T-cell (primary cell): ENCODE data around the gene CALM1. TPM values are rescaled to one million over a fixed set of nuclear protein-coding genes. Genes with fewer than 3 reads are reported as not detected.
A peak's percentile ranks its signal among the peaks of the same experiment; 100 is the strongest.

Experiments used
- ATAC-seq, 4 experiments: fragments of 200-7000 bp in 3 of 4; fragments of 150-1000 bp in 1 of 4; cut with Tn5 transposase; replicated peaks in 1 of 4; 1 replicate in 3 of 4; 2 replicates in 1 of 4; pipeline ENCODE4 v1.10.0; 2021; ENCODE audit warnings: moderate library complexity in 3 of 4, mild to moderate bottlenecking in 2 of 4, moderate number of reproducible peaks in 1 of 4
- CTCF ChIA-PET, 2 donors: fragments of 300-600 bp; sonication (Branson Sonifier 250); formaldehyde crosslinking; loops; one replicate each; lab custom pipeline; 2022; ENCODE audit warnings: antibody characterized with exemption in 2 of 2; lab: Charles Lee
- POLR2A ChIA-PET, 2 donors: fragments of 300-600 bp; sonication (Branson Sonifier 250); formaldehyde crosslinking; loops; one replicate each; lab custom pipeline; 2022; ENCODE audit warnings: antibody characterized with exemption in 2 of 2; lab: Charles Lee
- DNase-seq, 35 experiments: peaks; one replicate each; pipeline versions ENCODE4 v3.0.0 to v3.0.0-alpha.2; 2013 to 2023
- H3K27ac ChIP-seq: one replicate; pipeline ENCODE4 v1.5.1; 2013; ENCODE audit warnings: low read length
- H3K27me3 ChIP-seq, 2 experiments: replicated peaks in 1 of 2; 1 replicate in 1 of 2; 2 replicates in 1 of 2; pipeline versions ENCODE4 v1.6.1 to v1.7.0; 2013; ENCODE audit warnings: low read length in 1 of 2, mixed read lengths in 1 of 2; ENCODE audit not compliant: control insufficient read depth in 2 of 2, insufficient read depth in 2 of 2; ENCODE audit errors: extremely low read depth in 1 of 2
- H3K36me3 ChIP-seq, 2 donors: 1 replicate in 1 of 2; 2 replicates in 1 of 2; pipeline versions ENCODE4 v1.6.1 to v1.7.0; 2013; ENCODE audit warnings: low read length in 1 of 2; ENCODE audit not compliant: control insufficient read depth in 2 of 2, insufficient read depth in 1 of 2; ENCODE audit errors: extremely low read depth in 1 of 2
- H3K4me1 ChIP-seq, 2 experiments: 1 replicate in 1 of 2; 2 replicates in 1 of 2; pipeline versions ENCODE4 v1.6.1 to v1.7.0; 2013; ENCODE audit warnings: low read length in 2 of 2, mixed read lengths in 1 of 2; ENCODE audit not compliant: insufficient read depth in 2 of 2, control insufficient read depth in 1 of 2; ENCODE audit errors: extremely low read depth in 1 of 2
- H3K4me3 ChIP-seq, 2 donors: 1 replicate in 1 of 2; 2 replicates in 1 of 2; pipeline versions ENCODE4 v1.5.1 to v1.7.0; 2013; ENCODE audit warnings: mild to moderate bottlenecking in 2 of 2, low read length in 1 of 2, moderate library complexity in 1 of 2; ENCODE audit not compliant: control insufficient read depth in 1 of 2; ENCODE audit errors: extremely low read depth in 1 of 2
- H3K9me3 ChIP-seq: 2 replicates; pipeline ENCODE4 v1.7.0; 2013
- H3K27ac Mint-ChIP-seq, 2 donors: one replicate each; pipeline ENCODE4 v1.8.0; 2020 to 2021; ENCODE audit warnings: mild to moderate bottlenecking in 2 of 2, mixed read lengths in 2 of 2
- H3K27me3 Mint-ChIP-seq, 2 donors: one replicate each; pipeline ENCODE4 v1.8.0; 2021 to 2022; ENCODE audit warnings: mixed read lengths in 2 of 2
- H3K36me3 Mint-ChIP-seq: one replicate; pipeline ENCODE4 v1.8.0; 2021; ENCODE audit warnings: mixed read lengths
- H3K4me1 Mint-ChIP-seq, 3 donors: one replicate each; pipeline ENCODE4 v1.8.0; 2020 to 2022; ENCODE audit warnings: mixed read lengths in 3 of 3, mild to moderate bottlenecking in 1 of 3
- H3K4me3 Mint-ChIP-seq, 3 donors: one replicate each; pipeline ENCODE4 v1.8.0; 2020 to 2022; ENCODE audit warnings: mild to moderate bottlenecking in 3 of 3, mixed read lengths in 3 of 3, moderate library complexity in 3 of 3
- H3K9me3 Mint-ChIP-seq, 3 donors: one replicate each; pipeline ENCODE4 v1.8.0; 2020 to 2022; ENCODE audit warnings: mixed read lengths in 3 of 3
- WGBS: methylation state at CpG from one replicate; pipeline ENCODE4 v1.1.5; 2013; ENCODE audit warnings: missing lambda C conversion rate; ENCODE audit not compliant: insufficient coverage; 5-methylcytosine and 5-hydroxymethylcytosine counted together
- total RNA-seq, 35 experiments: library from RNA in 6 of 35; stranded (reverse) in 6 of 35; fragments of 120-200 nt in 1 of 35; gene quantifications; one replicate each; pipeline versions ENCODE4 v1.2.1 to v1.2.4 and lab custom pipeline; 2013 to 2026

Gene CALM1
- total RNA-seq, 5 donors from 2014 or later (not counting 1 experiment from before 2014, with no cell fraction given) = 642 to 952 (median 674) TPM

DNA sequence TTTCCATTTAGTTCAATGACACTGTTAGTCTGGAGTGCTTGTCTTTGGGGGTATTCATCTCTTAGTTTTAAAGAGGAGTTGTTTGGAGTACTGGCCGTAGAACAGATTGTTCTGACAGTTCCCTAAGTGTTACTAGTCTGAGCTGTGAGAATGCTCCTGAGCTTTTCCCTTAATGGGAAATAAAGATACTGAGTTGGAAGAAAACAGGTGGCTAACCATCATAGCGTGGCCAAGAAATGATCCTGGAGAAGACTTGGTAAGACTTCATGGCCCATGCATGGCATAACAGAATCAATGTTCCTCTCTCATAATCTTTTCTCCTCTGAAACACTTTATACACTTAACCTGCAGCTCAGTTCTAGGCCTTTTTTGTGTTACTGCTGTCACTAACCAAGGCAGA lies 6.2 kb downstream of the CALM1 start:
- Mint-ChIP-seq H3K9me3 (no peaks in the 10 kb centered on the region), H3K36me3 (peaks cover 73% of the 10 kb centered on the region), H3K4me1 (peaks cover 77 to 89% (median 79%) of the 10 kb centered on the region in 3 donors), H3K27me3 (no peaks in the 10 kb centered on the region), H3K27ac (peak overlapping the region; percentile 38 to 80), H3K4me3 (peak overlapping the region in 1 of 3 donors; percentile 13)
- Histone ChIP-seq H3K36me3 (peaks cover 18 to 81% of the 10 kb centered on the region in 2 donors), H3K27ac (peak overlapping the region; percentile 33), H3K27me3 (no peaks in the 10 kb centered on the region), H3K4me3 (no peak overlapping the region), H3K9me3 (no peaks in the 10 kb centered on the region), H3K4me1 (peaks cover 28 to 41% of the 10 kb centered on the region in 2 experiments)
- CTCF ChIA-PET = interaction anchor here in 1 of 2 donors (1.0 to 1.8 kb wide), 2 partner anchors 22 to 31 kb away, joined by 3 to 4 read pairs; no protein-coding TSS in a partner anchor
- no peak for ATAC-seq
- DNase-seq = no peak
- WGBS = 90% methylated on average over 2 of the region's 2 CpGs
- POLR2A ChIA-PET = interaction anchor here (0.6 to 1.0 kb wide), 5 partner anchors 8 to 469 kb away, joined by 3 to 4 read pairs (median 3); no protein-coding TSS in a partner anchor

DNA sequence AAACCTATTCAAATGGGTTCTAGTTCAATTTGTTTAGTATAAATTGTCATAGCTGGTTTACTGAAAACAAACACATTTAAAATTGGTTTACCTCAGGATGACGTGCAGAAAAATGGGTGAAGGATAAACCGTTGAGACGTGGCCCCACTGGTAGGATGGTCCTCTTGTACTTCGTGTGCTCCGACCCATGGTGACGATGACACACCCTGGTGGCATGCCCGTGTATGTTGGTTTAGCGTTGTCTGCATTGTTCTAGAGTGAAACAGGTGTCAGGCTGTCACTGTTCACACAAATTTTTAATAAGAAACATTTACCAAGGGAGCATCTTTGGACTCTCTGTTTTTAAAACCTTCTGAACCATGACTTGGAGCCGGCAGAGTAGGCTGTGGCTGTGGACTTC lies 8.3 kb downstream of the CALM1 start:
- Histone ChIP-seq H3K4me1 (peaks cover 19 to 29% of the 10 kb centered on the region in 2 experiments), H3K36me3 (peaks cover 18 to 78% of the 10 kb centered on the region in 2 donors), H3K4me3 (no peak overlapping the region), H3K9me3 (no peaks in the 10 kb centered on the region), H3K27me3 (no peaks in the 10 kb centered on the region), H3K27ac (no peak overlapping the region)
- H3K27me3 Mint-ChIP-seq = no peaks in the 10 kb centered on the region
- ATAC-seq = peak in 1 of 4 experiments; percentile 9
- H3K9me3 Mint-ChIP-seq = no peaks in the 10 kb centered on the region
- H3K4me1 Mint-ChIP-seq = peaks cover 69 to 82% (median 73%) of the 10 kb centered on the region in 3 donors
- 97% methylated on average over 5 of the region's 9 CpGs for WGBS
- no peak overlapping the region for H3K4me3 Mint-ChIP-seq
- no peak for DNase-seq
- peaks cover 65% of the 10 kb centered on the region for H3K36me3 Mint-ChIP-seq
- POLR2A ChIA-PET = interaction anchor here in 1 of 2 donors (0.6 kb wide), 1 partner anchor 808 kb away, joined by 3 read pairs; no protein-coding TSS in a partner anchor
- CTCF ChIA-PET = interaction anchor here in 1 of 2 donors (0.7 kb wide), 1 partner anchor 55 kb away, joined by 3 read pairs; no protein-coding TSS in a partner anchor
- peak overlapping the region in 1 of 2 donors; percentile 61 for H3K27ac Mint-ChIP-seq

DNA sequence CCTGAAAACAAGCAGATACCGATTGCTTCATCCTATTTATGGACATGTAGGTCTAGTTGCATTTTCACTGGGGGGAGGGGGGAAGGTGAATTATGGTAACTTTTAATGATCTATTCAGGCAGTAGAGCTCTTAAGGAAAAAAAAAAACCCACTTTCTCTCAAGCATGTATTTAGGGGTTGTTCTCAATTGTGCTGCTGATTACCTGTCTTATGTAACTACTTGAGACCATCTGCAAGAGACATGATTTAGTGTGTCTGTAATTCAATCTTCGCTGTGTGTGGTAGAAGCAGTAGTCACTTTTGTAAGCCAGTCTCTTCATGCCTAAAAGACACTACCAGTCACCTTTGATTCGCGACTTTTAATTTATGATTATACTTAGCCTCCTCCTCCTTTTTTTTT lies 8.9 kb downstream of the CALM1 start:
- peaks cover 18 to 71% of the 10 kb centered on the region in 2 donors for H3K36me3 ChIP-seq
- no peak overlapping the region for H3K27ac ChIP-seq
- CTCF ChIA-PET = no interaction called here
- no peaks in the 10 kb centered on the region for H3K9me3 ChIP-seq
- H3K27ac Mint-ChIP-seq = peak overlapping the region; percentile 40 to 51
- peaks cover 58% of the 10 kb centered on the region for H3K36me3 Mint-ChIP-seq
- ATAC-seq (no peak), DNase-seq (no peak)
- no peaks in the 10 kb centered on the region for H3K27me3 Mint-ChIP-seq
- H3K27me3 ChIP-seq = no peaks in the 10 kb centered on the region
- no CpG with 5 or more reads among the region's 4 CpGs for WGBS
- H3K4me3 Mint-ChIP-seq = no peak overlapping the region
- H3K4me3 ChIP-seq = no peak overlapping the region
- POLR2A ChIA-PET = interaction anchor here (0.6 to 1.0 kb wide), 5 partner anchors 23 to 1354 kb away, joined by 3 to 5 read pairs (median 3); no protein-coding TSS in a partner anchor
- peaks cover 12 to 22% of the 10 kb centered on the region in 2 experiments for H3K4me1 ChIP-seq
- H3K4me1 Mint-ChIP-seq = peaks cover 62 to 75% (median 69%) of the 10 kb centered on the region in 3 donors
- H3K9me3 Mint-ChIP-seq = no peaks in the 10 kb centered on the region

DNA sequence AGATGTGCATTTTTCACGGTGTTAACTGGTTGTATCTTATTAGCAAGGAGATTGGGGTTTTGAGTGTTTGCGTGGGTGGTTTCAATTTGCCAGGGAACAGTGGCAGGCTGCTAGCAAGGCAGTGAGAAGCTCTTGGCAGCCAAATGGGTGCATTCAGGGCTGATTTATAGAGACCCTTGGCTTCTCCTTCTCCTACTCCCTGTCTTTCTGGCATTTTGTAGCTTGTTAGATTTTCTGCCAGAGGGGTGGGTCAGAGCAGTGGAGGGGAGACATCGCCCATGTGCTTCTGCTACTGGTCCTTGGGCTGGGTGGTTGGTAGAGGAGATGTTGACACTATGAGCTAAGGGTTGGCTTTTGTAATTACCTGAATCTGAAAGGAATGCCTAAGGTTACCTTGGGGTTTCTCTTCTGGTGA lies 9.6 kb downstream of the CALM1 start:
- H3K4me1 Mint-ChIP-seq = peaks cover 56 to 69% (median 63%) of the 10 kb centered on the region in 3 donors
- peaks cover 14 to 65% of the 10 kb centered on the region in 2 donors for H3K36me3 ChIP-seq
- ATAC-seq = no peak
- CTCF ChIA-PET = no interaction called here
- H3K9me3 ChIP-seq = no peaks in the 10 kb centered on the region
- peaks cover 6 to 16% of the 10 kb centered on the region in 2 experiments for H3K4me1 ChIP-seq
- 100% methylated on average over 1 of the region's 3 CpGs for WGBS
- H3K27ac ChIP-seq = no peak overlapping the region
- H3K4me3 ChIP-seq = no peak overlapping the region
- POLR2A ChIA-PET = interaction anchor here (0.6 to 1.0 kb wide), 5 partner anchors 9 to 1354 kb away, joined by 3 to 7 read pairs (median 3); no protein-coding TSS in a partner anchor
- H3K27ac Mint-ChIP-seq = peak overlapping the region; percentile 51 to 59
- no peak overlapping the region for H3K4me3 Mint-ChIP-seq
- no peaks in the 10 kb centered on the region for H3K9me3 Mint-ChIP-seq
- no peak for DNase-seq
- no peaks in the 10 kb centered on the region for H3K27me3 ChIP-seq
- no peaks in the 10 kb centered on the region for H3K27me3 Mint-ChIP-seq
- peaks cover 52% of the 10 kb centered on the region for H3K36me3 Mint-ChIP-seq

DNA sequence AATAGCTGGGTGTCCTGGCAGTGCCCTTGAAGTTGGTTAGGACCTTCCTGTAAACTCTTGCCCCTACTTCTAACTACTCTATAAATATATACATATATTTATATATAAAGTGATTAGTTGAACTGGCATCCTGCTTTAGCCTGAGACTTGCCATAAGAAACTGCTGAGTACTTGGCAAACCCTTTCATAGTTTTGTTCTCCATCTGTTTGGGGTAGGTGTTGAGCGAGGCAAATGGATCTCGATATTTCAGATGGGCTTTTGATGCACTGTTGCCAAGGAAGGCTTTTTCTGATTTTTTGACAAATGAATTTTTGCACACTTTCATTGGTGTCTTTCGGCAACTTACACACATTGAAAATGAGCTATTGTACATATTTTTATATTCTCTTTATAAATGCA lies 10.4 kb downstream of the CALM1 start:
- Mint-ChIP-seq H3K4me1 (peaks cover 48 to 60% (median 54%) of the 10 kb centered on the region in 3 donors), H3K4me3 (no peak overlapping the region), H3K9me3 (no peaks in the 10 kb centered on the region), H3K27me3 (no peaks in the 10 kb centered on the region), H3K36me3 (peaks cover 44% of the 10 kb centered on the region), H3K27ac (no peak overlapping the region)
- no peak overlapping the region for H3K27ac ChIP-seq
- WGBS = 100% methylated on average over 1 of the region's 3 CpGs
- peaks cover 7 to 56% of the 10 kb centered on the region in 2 donors for H3K36me3 ChIP-seq
- CTCF ChIA-PET = no interaction called here
- H3K4me1 ChIP-seq = peaks cover 2 to 8% of the 10 kb centered on the region in 2 experiments
- DNase-seq (no peak), ATAC-seq (no peak)
- H3K4me3 ChIP-seq = no peak overlapping the region
- H3K27me3 ChIP-seq = no peaks in the 10 kb centered on the region
- no peaks in the 10 kb centered on the region for H3K9me3 ChIP-seq
- POLR2A ChIA-PET = no interaction called here

DNA sequence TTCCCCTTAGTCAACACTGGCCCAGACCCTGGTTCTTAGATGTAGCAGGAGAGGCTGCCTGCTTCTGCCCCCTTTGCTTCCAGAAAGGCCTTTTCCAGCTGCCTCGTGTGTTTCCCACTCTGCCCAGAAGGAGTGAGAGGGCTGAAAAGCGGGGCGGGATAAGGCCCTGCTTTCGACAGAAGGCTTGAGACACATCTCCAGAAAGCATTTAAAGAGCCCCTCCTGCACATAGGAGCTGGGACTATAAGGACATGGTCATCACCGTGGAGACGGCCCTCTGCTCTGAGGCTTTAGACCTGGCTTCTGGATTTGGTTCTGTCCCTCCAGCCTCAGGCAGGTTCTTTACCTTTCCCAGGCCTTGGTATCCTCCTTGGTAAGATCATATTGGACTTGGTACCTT lies 11.9 kb downstream of the CALM1 start:
- no peaks in the 10 kb centered on the region for H3K9me3 ChIP-seq
- peaks cover 0 to 2% of the 10 kb centered on the region in 2 experiments for H3K4me1 ChIP-seq
- ATAC-seq = peak in 3 of 4 experiments; percentile 19 to 32 (median 19)
- POLR2A ChIA-PET = no interaction called here
- no peak for DNase-seq
- Mint-ChIP-seq H3K4me1 (peaks cover 33 to 45% (median 40%) of the 10 kb centered on the region in 3 donors), H3K27me3 (no peaks in the 10 kb centered on the region), H3K27ac (peak overlapping the region in 1 of 2 donors; percentile 69), H3K4me3 (no peak overlapping the region), H3K36me3 (peaks cover 29% of the 10 kb centered on the region), H3K9me3 (no peaks in the 10 kb centered on the region)
- no peaks in the 10 kb centered on the region for H3K27me3 ChIP-seq
- no peak overlapping the region for H3K27ac ChIP-seq
- H3K36me3 ChIP-seq = peaks cover under 1 to 42% of the 10 kb centered on the region in 2 donors
- no peak overlapping the region for H3K4me3 ChIP-seq
- WGBS = 96% methylated on average over 3 of the region's 6 CpGs
- CTCF ChIA-PET = interaction anchor here in 1 of 2 donors (0.6 to 0.9 kb wide), 2 partner anchors 9 to 337 kb away, joined by 3 read pairs; no protein-coding TSS in a partner anchor
